ENCODE data around the gene GABRB1. TPM values are rescaled to one million over a fixed set of nuclear protein-coding genes. Genes with fewer than 3 reads are reported as not detected.

Gene GABRB1
- not detected for total RNA-seq

- peak; percentile 5 for DNase-seq
- intact Hi-C loops (cut with micrococcal nuclease) = loop anchor here (10.0 kb wide), 1 partner anchor 186 kb away; no protein-coding TSS in a partner anchor
Observed at GRCh38 chr4:47031011-47031678, at the start of gene GABRB1. Gene GABRB1, plus strand, starts transcription at chr4:47031567.

DNA sequence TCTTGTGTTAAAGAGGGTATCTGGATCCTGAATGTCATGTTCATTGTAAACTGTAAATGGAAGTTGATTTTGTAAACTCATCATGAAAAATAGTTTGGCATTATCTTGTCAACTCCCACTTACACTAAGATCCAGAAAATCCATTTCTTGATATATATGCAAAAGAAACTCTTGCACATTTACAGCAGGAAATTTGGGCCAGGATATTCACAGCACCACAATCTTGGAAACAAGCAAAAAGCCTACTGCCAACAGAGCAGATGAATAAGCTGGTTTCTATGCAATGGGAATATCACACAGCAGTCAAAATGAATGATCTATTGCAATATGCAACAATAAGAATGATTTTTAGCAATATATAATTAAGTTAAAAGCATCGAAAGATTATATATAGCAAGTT, 46.6 kb upstream of the GABRB1 start:
- TF ChIP-seq, protein P1, sequence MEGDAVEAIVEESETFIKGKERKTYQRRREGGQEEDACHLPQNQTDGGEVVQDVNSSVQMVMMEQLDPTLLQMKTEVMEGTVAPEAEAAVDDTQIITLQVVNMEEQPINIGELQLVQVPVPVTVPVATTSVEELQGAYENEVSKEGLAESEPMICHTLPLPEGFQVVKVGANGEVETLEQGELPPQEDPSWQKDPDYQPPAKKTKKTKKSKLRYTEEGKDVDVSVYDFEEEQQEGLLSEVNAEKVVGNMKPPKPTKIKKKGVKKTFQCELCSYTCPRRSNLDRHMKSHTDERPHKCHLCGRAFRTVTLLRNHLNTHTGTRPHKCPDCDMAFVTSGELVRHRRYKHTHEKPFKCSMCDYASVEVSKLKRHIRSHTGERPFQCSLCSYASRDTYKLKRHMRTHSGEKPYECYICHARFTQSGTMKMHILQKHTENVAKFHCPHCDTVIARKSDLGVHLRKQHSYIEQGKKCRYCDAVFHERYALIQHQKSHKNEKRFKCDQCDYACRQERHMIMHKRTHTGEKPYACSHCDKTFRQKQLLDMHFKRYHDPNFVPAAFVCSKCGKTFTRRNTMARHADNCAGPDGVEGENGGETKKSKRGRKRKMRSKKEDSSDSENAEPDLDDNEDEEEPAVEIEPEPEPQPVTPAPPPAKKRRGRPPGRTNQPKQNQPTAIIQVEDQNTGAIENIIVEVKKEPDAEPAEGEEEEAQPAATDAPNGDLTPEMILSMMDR (IDR thresholded peaks at IDR 0.05) = no peak
- Mint-ChIP-seq H3K36me3 (ENCODE audit: low read depth) (no peaks in the 10 kb centered on the region), H3K4me1 (ENCODE audit: low read depth) (no peaks in the 10 kb centered on the region), H3K27me3 (peaks cover 6% of the 10 kb centered on the region), H3K9me3 (no peaks in the 10 kb centered on the region), H3K4me3 (no peak overlapping the region), H3K27ac (no peak overlapping the region)
- DNase-seq (no peak), ATAC-seq (no peak)
- intact Hi-C loops (cut with micrococcal nuclease) = no loop called here
- ChIA-PET CTCF (no interaction called here), POLR2A (no interaction called here)

More at GRCh38 chr4:47031011-47031678, at the start of gene GABRB1:
- TF ChIP-seq, protein P1 (IDR thresholded peaks at IDR 0.05) = no peak
- peak within 1 kb of the TSS; percentile 52 for H3K4me3 Mint-ChIP-seq
- no peaks in the 10 kb centered on the region for H3K9me3 Mint-ChIP-seq
- H3K4me1 Mint-ChIP-seq (ENCODE audit: low read depth) = peaks cover 19% of the 10 kb centered on the region
- POLR2A ChIA-PET = no interaction called here
- H3K36me3 Mint-ChIP-seq (ENCODE audit: low read depth) = no peaks in the 10 kb centered on the region
- CTCF ChIA-PET = no interaction called here
- H3K27ac Mint-ChIP-seq = no peak within 1 kb of the TSS
- ATAC-seq = peak; percentile 11
- peaks cover 28% of the 10 kb centered on the region for H3K27me3 Mint-ChIP-seq

DNA sequence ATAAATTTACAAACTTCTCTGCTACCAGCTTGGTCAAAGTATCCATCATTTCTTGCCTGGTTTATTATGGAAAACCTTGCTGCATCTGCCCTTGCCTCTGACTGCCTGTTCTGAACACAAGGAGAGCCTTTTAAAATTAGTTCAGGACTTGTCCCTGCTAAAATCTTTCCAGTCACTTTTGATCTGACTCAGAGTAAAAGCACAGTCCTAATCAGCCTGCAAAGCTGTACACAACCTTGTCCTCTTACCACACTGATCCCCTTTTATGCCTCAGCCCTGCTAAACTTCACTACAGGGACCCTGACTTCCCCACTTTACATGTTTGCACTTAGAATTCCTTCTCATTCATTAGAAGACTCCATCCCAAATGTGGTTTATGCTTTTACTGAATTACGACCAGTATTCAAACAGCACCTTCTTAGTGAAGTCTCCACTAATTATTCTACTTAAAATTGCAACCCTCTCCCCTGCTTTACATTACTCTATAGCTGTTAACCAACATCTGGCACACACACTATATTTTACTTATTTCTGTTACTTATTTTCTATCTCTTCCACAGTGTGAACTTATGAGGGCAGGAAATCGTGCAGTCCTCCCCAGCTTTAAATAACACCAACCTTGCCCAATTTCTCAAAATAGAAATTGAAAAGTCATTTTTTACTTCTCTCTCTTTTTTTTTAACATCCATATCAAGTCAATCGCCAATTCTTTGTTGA, 44.3 kb upstream of the GABRB1 start:
- no peak for ATAC-seq
- H3K9me3 Mint-ChIP-seq = no peaks in the 10 kb centered on the region
- H3K36me3 Mint-ChIP-seq (ENCODE audit: low read depth) = no peaks in the 10 kb centered on the region
- H3K27ac Mint-ChIP-seq = no peak overlapping the region
- ChIA-PET CTCF (no interaction called here), POLR2A (no interaction called here)
- intact Hi-C loops (cut with micrococcal nuclease) = no loop called here
- no peak overlapping the region for H3K4me3 Mint-ChIP-seq
- no peaks in the 10 kb centered on the region for H3K4me1 Mint-ChIP-seq (ENCODE audit: low read depth)
- TF ChIP-seq, protein P1 (IDR thresholded peaks at IDR 0.05) = no peak
- peaks cover 11% of the 10 kb centered on the region for H3K27me3 Mint-ChIP-seq
- no peak for DNase-seq

GRCh38 chr4:46992338-46992737, 39.0 kb upstream of the GABRB1 start:
- ChIA-PET CTCF (interaction anchor here (0.8 kb wide), 1 partner anchor 130 kb away, joined by 3 read pairs; no protein-coding TSS in a partner anchor), POLR2A (no interaction called here)
- H3K27me3 Mint-ChIP-seq = peaks cover 38% of the 10 kb centered on the region
- TF ChIP-seq, protein P1 (IDR thresholded peaks at IDR 0.05) = no peak
- intact Hi-C loops (cut with micrococcal nuclease) = no loop called here
- ATAC-seq = no peak
- DNase-seq = no peak
- no peaks in the 10 kb centered on the region for H3K9me3 Mint-ChIP-seq
- H3K27ac Mint-ChIP-seq = no peak overlapping the region
- no peak overlapping the region for H3K4me3 Mint-ChIP-seq
- peaks cover 10% of the 10 kb centered on the region for H3K4me1 Mint-ChIP-seq (ENCODE audit: low read depth)
- H3K36me3 Mint-ChIP-seq (ENCODE audit: low read depth) = no peaks in the 10 kb centered on the region
